MM.1S (cell line): Measurements from ENCODE around the gene RHOXF2.

ENCODE experiments used
- CTCF ChIP-seq: fragments of 300-600 bp; sonication (generic); IDR thresholded peaks from 2 replicates; pipeline ENCODE4 v1.5.1; 2016; ENCODE audit warnings: antibody characterized with exemption, low read length, mixed read lengths
- EZH2phosphoT487 ChIP-seq: fragments of 300-600 bp; sonication (generic); IDR thresholded peaks from 2 replicates; pipeline ENCODE4 v1.6.1; 2018; ENCODE audit warnings: antibody characterized with exemption, low read length

- TF ChIP-seq CTCF (no peak), EZH2phosphoT487 (no peak)
Measured at GRCh38 chrX:120136128-120136527, 22.3 kb upstream of the RHOXF2 start.
